OCI-LY7 (cell line): ENCODE results near the gene ZNF205.

ENCODE experiments used
- EZH2phosphoT487 ChIP-seq: fragments of 200-600 bp; sonication (generic); IDR thresholded peaks from 2 replicates; pipeline ENCODE4 v1.6.1; 2018; ENCODE audit warnings: low read depth, borderline replicate concordance, mild to moderate bottlenecking, mixed run types, antibody characterized with exemption, low read length, moderate library complexity, mixed read lengths
- TF ChIP-seq, protein P1 (sequence below): fragments of 200-600 bp; sonication (generic); conservative IDR thresholded peaks from 2 replicates; pipeline ENCODE4 v1.5.1; 2014; ENCODE audit warnings: mild to moderate bottlenecking, antibody characterized with exemption, low read length, moderate library complexity, mixed read lengths

DNA sequence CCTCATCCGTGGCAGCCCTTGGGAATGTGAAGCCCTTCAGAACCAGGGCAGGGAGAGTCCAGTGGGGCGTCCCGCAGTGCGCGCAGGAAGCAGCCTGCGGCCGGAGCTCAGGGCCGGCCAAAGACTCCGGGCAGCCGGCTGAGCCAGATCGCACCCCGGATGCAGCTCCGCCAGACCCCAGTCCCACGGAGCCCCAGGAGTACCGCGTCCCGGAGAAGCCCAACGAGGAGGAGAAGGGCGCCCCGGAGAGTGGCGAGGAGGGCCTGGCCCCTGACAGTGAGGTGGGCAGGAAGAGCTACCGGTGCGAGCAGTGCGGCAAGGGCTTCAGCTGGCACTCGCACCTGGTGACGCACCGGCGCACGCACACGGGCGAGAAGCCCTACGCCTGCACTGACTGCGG lies 6.9 kb downstream of the ZNF205 start:
- TF ChIP-seq, protein P1, sequence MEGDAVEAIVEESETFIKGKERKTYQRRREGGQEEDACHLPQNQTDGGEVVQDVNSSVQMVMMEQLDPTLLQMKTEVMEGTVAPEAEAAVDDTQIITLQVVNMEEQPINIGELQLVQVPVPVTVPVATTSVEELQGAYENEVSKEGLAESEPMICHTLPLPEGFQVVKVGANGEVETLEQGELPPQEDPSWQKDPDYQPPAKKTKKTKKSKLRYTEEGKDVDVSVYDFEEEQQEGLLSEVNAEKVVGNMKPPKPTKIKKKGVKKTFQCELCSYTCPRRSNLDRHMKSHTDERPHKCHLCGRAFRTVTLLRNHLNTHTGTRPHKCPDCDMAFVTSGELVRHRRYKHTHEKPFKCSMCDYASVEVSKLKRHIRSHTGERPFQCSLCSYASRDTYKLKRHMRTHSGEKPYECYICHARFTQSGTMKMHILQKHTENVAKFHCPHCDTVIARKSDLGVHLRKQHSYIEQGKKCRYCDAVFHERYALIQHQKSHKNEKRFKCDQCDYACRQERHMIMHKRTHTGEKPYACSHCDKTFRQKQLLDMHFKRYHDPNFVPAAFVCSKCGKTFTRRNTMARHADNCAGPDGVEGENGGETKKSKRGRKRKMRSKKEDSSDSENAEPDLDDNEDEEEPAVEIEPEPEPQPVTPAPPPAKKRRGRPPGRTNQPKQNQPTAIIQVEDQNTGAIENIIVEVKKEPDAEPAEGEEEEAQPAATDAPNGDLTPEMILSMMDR, result no peak
- TF ChIP-seq EZH2phosphoT487, result no peak
